GM12865 (cell line): ENCODE results near the gene NT5C3A.

Experiments used
- DNase-seq: peaks from one replicate; pipeline ENCODE4 v3.0.0; 2010; ENCODE audit warnings: low read depth
- H3K4me3 ChIP-seq: 2 replicates; pipeline ENCODE4 v1.5.1; 2011; ENCODE audit warnings: mild to moderate bottlenecking, low read depth, low read length, control low read depth
- TF ChIP-seq, protein P1 (sequence below): IDR thresholded peaks from 2 replicates; pipeline ENCODE4 v1.5.1; 2011; ENCODE audit warnings: low read length, control low read depth, low read depth, inconsistent platforms; ENCODE audit not compliant: insufficient read depth; ENCODE audit errors: missing control alignments

The NT5C3A gene

DNA sequence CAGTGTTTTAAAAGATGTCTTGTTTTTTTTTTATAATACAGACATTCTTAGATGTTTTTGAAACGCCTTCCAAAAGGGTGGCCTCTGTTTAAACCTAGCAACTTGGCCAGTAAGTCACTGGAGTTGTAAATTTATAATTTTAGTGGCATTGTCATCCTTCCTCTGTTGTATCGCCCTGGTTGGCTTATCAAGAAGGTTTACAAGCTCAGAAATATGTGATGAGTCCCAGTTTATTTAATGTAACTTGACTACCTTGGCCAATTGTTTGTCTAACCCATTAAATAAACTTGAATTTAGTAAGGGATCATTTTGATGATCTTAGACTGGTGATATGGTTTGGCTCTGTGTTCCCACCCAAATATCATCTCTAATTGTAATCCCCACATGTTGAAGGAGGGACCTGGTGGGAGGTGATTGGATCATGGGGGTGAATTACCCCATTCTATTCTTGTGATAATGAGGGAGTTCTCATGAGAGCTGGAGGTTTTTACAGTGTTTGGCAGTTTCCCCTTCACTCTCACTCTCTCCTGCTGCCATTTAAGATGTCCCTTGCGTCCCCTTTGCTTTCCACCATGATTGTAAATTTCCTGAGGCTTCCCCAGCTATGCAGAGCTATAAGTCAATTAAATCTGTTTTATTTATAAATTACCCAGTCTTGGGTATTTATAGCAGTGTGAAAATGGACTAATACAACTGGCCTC, 13.4 kb upstream of the NT5C3A start:
- TF ChIP-seq, protein P1, sequence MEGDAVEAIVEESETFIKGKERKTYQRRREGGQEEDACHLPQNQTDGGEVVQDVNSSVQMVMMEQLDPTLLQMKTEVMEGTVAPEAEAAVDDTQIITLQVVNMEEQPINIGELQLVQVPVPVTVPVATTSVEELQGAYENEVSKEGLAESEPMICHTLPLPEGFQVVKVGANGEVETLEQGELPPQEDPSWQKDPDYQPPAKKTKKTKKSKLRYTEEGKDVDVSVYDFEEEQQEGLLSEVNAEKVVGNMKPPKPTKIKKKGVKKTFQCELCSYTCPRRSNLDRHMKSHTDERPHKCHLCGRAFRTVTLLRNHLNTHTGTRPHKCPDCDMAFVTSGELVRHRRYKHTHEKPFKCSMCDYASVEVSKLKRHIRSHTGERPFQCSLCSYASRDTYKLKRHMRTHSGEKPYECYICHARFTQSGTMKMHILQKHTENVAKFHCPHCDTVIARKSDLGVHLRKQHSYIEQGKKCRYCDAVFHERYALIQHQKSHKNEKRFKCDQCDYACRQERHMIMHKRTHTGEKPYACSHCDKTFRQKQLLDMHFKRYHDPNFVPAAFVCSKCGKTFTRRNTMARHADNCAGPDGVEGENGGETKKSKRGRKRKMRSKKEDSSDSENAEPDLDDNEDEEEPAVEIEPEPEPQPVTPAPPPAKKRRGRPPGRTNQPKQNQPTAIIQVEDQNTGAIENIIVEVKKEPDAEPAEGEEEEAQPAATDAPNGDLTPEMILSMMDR = no peak
- H3K4me3 ChIP-seq = no peak overlapping the region
- no peak for DNase-seq

DNA sequence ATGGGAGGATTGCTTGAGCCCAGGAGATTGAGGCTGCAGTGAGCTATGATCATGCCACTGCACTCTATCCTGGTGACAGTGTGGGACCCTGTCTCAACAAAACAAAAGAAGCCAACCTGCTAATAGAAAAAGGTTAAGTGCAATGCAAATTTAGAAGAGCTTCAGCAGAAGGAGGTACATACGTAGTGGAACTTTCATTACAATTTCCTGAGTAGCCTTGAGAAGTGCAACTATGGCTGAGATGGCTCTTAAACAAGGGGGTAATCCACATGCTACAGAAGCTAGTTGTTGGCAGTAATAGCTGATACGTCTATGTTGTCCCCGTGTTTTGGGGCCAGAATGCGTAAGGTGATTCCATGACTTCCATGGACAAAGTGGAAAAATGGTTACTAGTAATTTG, 10.7 kb upstream of the NT5C3A start:
- TF ChIP-seq, protein P1 = no peak
- peak; percentile 6 for DNase-seq
- no peak overlapping the region for H3K4me3 ChIP-seq

DNA sequence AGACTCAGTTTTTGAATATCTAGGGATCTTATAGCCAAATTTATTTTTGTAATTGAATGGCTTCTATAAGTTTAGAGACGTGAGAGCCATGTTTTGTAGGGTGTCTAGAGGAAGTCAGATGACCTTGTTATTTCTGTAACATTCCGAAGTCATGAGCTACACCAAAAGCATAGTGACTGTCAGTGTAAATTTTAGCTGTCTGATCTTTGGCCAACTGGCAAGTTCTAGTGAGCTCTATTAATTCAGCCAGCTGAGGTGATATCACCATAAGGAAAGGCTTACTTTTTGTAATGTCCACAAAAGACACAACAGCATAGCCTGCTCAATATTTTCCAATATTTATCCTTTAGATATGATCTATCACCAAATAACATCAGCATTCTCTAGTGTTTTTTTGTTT, 9.9 kb upstream of the NT5C3A start:
- TF ChIP-seq, protein P1 = no peak
- no peak for DNase-seq
- no peak overlapping the region for H3K4me3 ChIP-seq

DNA sequence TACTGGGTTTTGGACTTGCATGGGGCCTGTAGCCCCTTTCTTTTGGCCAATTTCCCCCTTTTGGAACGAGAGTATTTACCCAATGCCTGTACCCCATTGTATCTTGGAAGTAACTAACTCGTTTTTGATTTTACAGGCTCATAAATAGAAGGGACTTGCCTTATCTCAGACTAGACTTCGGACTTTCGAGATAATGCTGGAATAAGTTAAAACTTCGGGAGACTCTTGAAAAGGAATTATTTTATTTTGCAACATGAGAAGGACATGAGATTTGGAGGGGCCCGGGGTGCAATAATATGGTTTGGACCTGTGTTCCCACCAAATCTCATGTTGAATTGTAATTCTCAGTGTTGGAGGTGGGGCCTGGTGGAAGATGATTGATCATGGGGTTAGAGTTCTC, 8.3 kb upstream of the NT5C3A start:
- no peak for DNase-seq
- TF ChIP-seq, protein P1 = no peak
- no peak overlapping the region for H3K4me3 ChIP-seq

DNA sequence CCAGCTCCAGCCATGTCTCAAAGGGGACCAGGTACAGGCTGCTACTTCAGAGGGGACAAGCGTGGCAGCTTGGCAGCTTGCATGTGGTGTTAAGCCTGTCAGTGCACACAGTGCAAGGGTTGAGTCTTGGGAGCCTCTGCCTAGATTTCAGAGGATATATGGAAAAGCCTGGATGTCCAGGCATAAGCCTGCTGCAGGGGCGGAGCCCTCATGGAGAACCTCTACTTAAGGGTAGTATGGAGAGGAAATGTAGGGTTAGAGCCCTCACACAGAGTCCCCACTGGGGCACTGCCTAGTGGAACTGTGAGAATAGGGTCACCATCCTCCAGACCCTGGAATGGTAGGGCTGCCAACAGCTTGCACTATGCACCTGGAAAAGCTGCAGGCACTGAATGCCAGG, 7.7 kb upstream of the NT5C3A start:
- no peak for DNase-seq
- no peak overlapping the region for H3K4me3 ChIP-seq
- TF ChIP-seq, protein P1 = no peak

DNA sequence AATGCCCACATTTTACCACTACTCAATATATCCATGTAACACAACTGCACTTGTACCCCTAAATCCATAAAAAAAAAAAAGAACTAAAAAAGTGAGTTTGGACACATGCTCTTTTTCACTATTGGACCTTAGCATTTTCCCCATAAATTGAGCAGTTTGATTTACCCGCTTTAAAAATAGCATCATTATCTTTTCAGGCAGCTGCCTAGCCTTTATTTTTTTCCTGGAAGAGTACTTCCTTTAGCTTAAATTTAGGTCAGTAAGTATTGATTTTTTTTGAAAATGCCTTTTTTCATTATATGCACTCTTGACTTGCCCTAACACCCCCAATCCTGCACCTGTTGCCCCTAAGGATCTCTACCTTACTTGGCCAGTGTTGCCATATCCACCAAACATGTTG, 5.3 kb upstream of the NT5C3A start:
- TF ChIP-seq, protein P1 = no peak
- DNase-seq = no peak
- H3K4me3 ChIP-seq = no peak overlapping the region

DNA sequence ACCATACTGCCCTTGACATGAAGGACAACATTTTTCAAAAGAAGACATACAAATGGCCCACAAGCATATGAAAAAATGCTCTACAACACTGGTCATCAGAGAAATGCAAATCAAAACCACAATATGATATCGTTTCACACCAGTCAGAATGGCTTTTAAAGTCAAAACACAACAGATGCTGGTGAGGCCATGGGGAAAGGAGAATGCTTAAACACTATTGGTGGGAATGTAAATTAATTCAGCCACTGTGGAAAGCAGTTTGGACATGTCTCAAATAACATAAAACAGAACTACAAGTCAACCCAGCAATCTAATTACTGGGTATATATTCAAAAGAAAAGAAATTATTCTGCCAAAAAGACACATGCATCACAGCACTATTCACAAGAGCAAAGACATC, 4.2 kb upstream of the NT5C3A start:
- TF ChIP-seq, protein P1 = no peak
- DNase-seq = peak; percentile 10
- no peak overlapping the region for H3K4me3 ChIP-seq
